ENCODE measurements around the gene LHFPL2. TPM values are rescaled to one million over a fixed set of nuclear protein-coding genes. Genes with fewer than 3 reads are reported as not detected.

The LHFPL2 gene
- polyA plus RNA-seq, 4 donors, result 47.5 to 58.7 (median 54.6) TPM

- peak in 2 of 4 donors; percentile 73 to 75 for DNase-seq (ENCODE audit: low read depth in 4 of 4, low spot score in 3 of 4)
These were observed 47.7 kb downstream of the LHFPL2 start for GRCh38 chr5:78600687-78601414.

GRCh38 chr5:78598973-78599372, 49.6 kb downstream of the LHFPL2 start:
- DNase-seq (ENCODE audit: low read depth in 4 of 4, low spot score in 3 of 4), result no peak

GRCh38 chr5:78597974-78598371, 50.6 kb downstream of the LHFPL2 start:
- DNase-seq (ENCODE audit: low read depth in 4 of 4, low spot score in 3 of 4), result no peak

- no peak for DNase-seq (ENCODE audit: low read depth in 4 of 4, low spot score in 3 of 4)
These were observed 51.3 kb downstream of the LHFPL2 start for GRCh38 chr5:78597068-78597973.

- DNase-seq (ENCODE audit: low read depth in 4 of 4, low spot score in 3 of 4), result no peak
These were observed 53.1 kb downstream of the LHFPL2 start for GRCh38 chr5:78595458-78595921.

- DNase-seq (ENCODE audit: low read depth in 4 of 4, low spot score in 3 of 4), result peak in 2 of 4 donors; percentile 58 to 59
These were observed 53.7 kb downstream of the LHFPL2 start for GRCh38 chr5:78594610-78595457.

- DNase-seq (ENCODE audit: low read depth in 4 of 4, low spot score in 3 of 4), result no peak
These were observed 54.6 kb downstream of the LHFPL2 start for GRCh38 chr5:78594021-78594420.

GRCh38 chr5:78593465-78593864, 55.1 kb downstream of the LHFPL2 start:
- DNase-seq (ENCODE audit: low read depth in 4 of 4, low spot score in 3 of 4), result no peak

- no peak for DNase-seq (ENCODE audit: low read depth in 4 of 4, low spot score in 3 of 4)
These were observed 55.7 kb downstream of the LHFPL2 start for GRCh38 chr5:78592735-78593386.

GRCh38 chr5:78591972-78592700, 56.4 kb downstream of the LHFPL2 start:
- DNase-seq (ENCODE audit: low read depth in 4 of 4, low spot score in 3 of 4), result no peak

GRCh38 chr5:78591138-78591612, 57.4 kb downstream of the LHFPL2 start:
- DNase-seq (ENCODE audit: low read depth in 4 of 4, low spot score in 3 of 4), result no peak

- DNase-seq (ENCODE audit: low read depth in 4 of 4, low spot score in 3 of 4), result no peak
These were observed 58.6 kb downstream of the LHFPL2 start for GRCh38 chr5:78589923-78590322.

GRCh38 chr5:78588507-78588906, 60.1 kb downstream of the LHFPL2 start:
- DNase-seq (ENCODE audit: low read depth in 4 of 4, low spot score in 3 of 4), result no peak

GRCh38 chr5:78587775-78588291, 60.7 kb downstream of the LHFPL2 start:
- DNase-seq (ENCODE audit: low read depth in 4 of 4, low spot score in 3 of 4), result no peak

GRCh38 chr5:78587081-78587774, 61.3 kb downstream of the LHFPL2 start:
- DNase-seq (ENCODE audit: low read depth in 4 of 4, low spot score in 3 of 4), result no peak

- DNase-seq (ENCODE audit: low read depth in 4 of 4, low spot score in 3 of 4), result no peak
These were observed 62.3 kb downstream of the LHFPL2 start for GRCh38 chr5:78586251-78586650.

- DNase-seq (ENCODE audit: low read depth in 4 of 4, low spot score in 3 of 4), result no peak
These were observed 70.6 kb downstream of the LHFPL2 start for GRCh38 chr5:78578015-78578414.

GRCh38 chr5:78577071-78577807, 71.3 kb downstream of the LHFPL2 start:
- no peak for DNase-seq (ENCODE audit: low read depth in 4 of 4, low spot score in 3 of 4)
